ENCODE measurements around the gene HEATR1.
"Not testable (repeated sequence)": the region's sequence is repeated elsewhere in the genome, so short reads cannot be mapped to it uniquely, and the experiment has no call there.

Gene HEATR1

GRCh38 chr1:236580404-236580803 is 23.9 kb downstream of the HEATR1 start:
- H3K36me3 ChIP-seq (ENCODE audit: control insufficient read depth, insufficient read depth, low read length), result peaks cover 92% of the 10 kb centered on the region
- not testable (repeated sequence) for H3K4me1 ChIP-seq (ENCODE audit: control insufficient read depth, insufficient read depth, low read length); H3K27ac ChIP-seq (ENCODE audit: low read depth, low read length); H3K9ac ChIP-seq (ENCODE audit: low read depth, low read length); H3K9me3 ChIP-seq (ENCODE audit: control insufficient read depth, insufficient read depth, low read length); H3K27me3 ChIP-seq (ENCODE audit: control insufficient read depth, insufficient read depth, low read length); H3K4me3 ChIP-seq (ENCODE audit: low read depth, low read length)

GRCh38 chr1:236578661-236579060 is 25.7 kb downstream of the HEATR1 start:
- Histone ChIP-seq H3K36me3 (ENCODE audit: control insufficient read depth, insufficient read depth, low read length) (peaks cover 92% of the 10 kb centered on the region), H3K9ac (ENCODE audit: low read depth, low read length) (no peak overlapping the region), H3K9me3 (ENCODE audit: control insufficient read depth, insufficient read depth, low read length) (no peaks in the 10 kb centered on the region), H3K27ac (ENCODE audit: low read depth, low read length) (no peak overlapping the region), H3K4me1 (ENCODE audit: control insufficient read depth, insufficient read depth, low read length) (no peaks in the 10 kb centered on the region), H3K4me3 (ENCODE audit: low read depth, low read length) (no peak overlapping the region), H3K27me3 (ENCODE audit: control insufficient read depth, insufficient read depth, low read length) (no peaks in the 10 kb centered on the region)

DNA sequence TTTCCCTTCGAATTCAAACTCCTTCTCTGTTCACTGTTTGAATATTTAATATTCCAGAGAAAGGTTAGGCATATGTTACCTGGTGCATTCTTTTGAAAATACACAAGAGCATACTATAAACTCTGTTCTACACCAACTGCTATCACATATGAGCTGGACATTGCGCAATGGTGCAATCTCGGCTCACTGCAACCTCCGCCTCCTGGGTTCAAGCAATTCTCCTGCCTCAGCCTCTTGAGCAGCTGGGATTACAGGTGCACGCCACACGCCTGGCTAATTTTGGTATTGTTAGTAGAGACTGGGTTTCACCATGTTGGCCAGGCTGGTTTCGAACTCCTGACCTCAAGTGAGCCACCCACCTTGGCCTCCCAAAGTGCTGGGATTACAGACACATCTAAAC is 27.3 kb downstream of the HEATR1 start:
- H3K9ac ChIP-seq (ENCODE audit: low read depth, low read length); H3K27me3 ChIP-seq (ENCODE audit: control insufficient read depth, insufficient read depth, low read length); H3K27ac ChIP-seq (ENCODE audit: low read depth, low read length); H3K4me1 ChIP-seq (ENCODE audit: control insufficient read depth, insufficient read depth, low read length); H3K4me3 ChIP-seq (ENCODE audit: low read depth, low read length); H3K9me3 ChIP-seq (ENCODE audit: control insufficient read depth, insufficient read depth, low read length): not testable (repeated sequence)
- peaks cover 94% of the 10 kb centered on the region for H3K36me3 ChIP-seq (ENCODE audit: control insufficient read depth, insufficient read depth, low read length)

- Histone ChIP-seq H3K4me3 (ENCODE audit: low read depth, low read length) (no peak overlapping the region), H3K9me3 (ENCODE audit: control insufficient read depth, insufficient read depth, low read length) (no peaks in the 10 kb centered on the region), H3K4me1 (ENCODE audit: control insufficient read depth, insufficient read depth, low read length) (no peaks in the 10 kb centered on the region), H3K27ac (ENCODE audit: low read depth, low read length) (no peak overlapping the region), H3K27me3 (ENCODE audit: control insufficient read depth, insufficient read depth, low read length) (no peaks in the 10 kb centered on the region), H3K36me3 (ENCODE audit: control insufficient read depth, insufficient read depth, low read length) (peaks cover 96% of the 10 kb centered on the region), H3K9ac (ENCODE audit: low read depth, low read length) (no peak overlapping the region)
Observed at GRCh38 chr1:236576004-236576403, 28.3 kb downstream of the HEATR1 start.

DNA sequence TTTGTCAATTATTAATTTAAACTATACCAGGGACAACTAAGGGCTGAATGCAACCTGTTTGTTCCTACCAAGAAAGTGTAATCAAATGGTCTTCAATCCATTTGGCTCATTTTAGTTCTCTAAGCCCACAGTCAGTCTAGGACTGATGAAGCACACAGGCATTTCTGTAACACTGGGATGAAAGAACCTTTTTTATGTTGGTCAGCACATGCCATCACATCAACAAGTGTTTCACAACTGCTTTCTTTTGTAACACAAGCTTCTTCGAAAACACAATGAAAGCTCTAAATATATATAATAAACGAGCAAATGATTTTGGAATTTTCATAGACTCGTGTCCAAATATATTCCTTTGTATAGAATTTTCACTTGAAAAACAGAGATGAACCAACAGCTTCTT is 28.8 kb downstream of the HEATR1 start:
- Histone ChIP-seq H3K4me1 (ENCODE audit: control insufficient read depth, insufficient read depth, low read length) (no peaks in the 10 kb centered on the region), H3K9me3 (ENCODE audit: control insufficient read depth, insufficient read depth, low read length) (no peaks in the 10 kb centered on the region), H3K36me3 (ENCODE audit: control insufficient read depth, insufficient read depth, low read length) (peaks cover 97% of the 10 kb centered on the region), H3K27ac (ENCODE audit: low read depth, low read length) (no peak overlapping the region), H3K9ac (ENCODE audit: low read depth, low read length) (no peak overlapping the region), H3K4me3 (ENCODE audit: low read depth, low read length) (no peak overlapping the region), H3K27me3 (ENCODE audit: control insufficient read depth, insufficient read depth, low read length) (no peaks in the 10 kb centered on the region)

DNA sequence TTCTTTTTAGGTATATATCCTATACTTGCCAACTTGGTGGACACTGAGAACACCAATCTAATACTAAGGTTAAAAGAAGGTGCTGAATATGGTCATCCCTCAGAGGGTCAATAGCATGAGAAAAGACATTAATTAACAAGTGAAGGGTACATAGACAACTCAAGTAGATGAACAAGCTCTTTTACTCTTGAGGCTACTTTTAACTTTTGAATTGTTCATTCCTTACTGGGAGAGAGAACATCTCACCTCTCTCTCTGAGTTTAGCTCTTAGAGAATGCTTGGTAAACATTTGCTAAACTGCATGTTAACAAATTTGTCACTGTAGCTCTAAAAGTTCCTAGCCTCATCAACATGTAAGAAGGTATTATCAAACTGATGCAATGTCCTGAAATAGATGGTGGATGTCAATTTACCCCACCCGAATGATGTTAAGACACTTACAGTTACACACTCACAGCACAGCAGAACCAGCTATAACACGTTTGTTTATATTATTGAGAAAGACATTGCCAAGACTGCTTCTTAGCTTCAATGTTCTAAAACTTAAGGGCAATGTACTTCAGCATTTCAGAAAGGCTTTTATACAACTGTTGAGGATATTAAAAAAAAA is 35.9 kb downstream of the HEATR1 start:
- no peaks in the 10 kb centered on the region for H3K4me1 ChIP-seq (ENCODE audit: control insufficient read depth, insufficient read depth, low read length)
- H3K27ac ChIP-seq (ENCODE audit: low read depth, low read length), result no peak overlapping the region
- no peak overlapping the region for H3K9ac ChIP-seq (ENCODE audit: low read depth, low read length)
- no peak overlapping the region for H3K4me3 ChIP-seq (ENCODE audit: low read depth, low read length)
- peaks cover 99% of the 10 kb centered on the region for H3K36me3 ChIP-seq (ENCODE audit: control insufficient read depth, insufficient read depth, low read length)
- H3K27me3 ChIP-seq (ENCODE audit: control insufficient read depth, insufficient read depth, low read length), result no peaks in the 10 kb centered on the region
- no peaks in the 10 kb centered on the region for H3K9me3 ChIP-seq (ENCODE audit: control insufficient read depth, insufficient read depth, low read length)

- peaks cover 98% of the 10 kb centered on the region for H3K36me3 ChIP-seq (ENCODE audit: control insufficient read depth, insufficient read depth, low read length)
- no peaks in the 10 kb centered on the region for H3K4me1 ChIP-seq (ENCODE audit: control insufficient read depth, insufficient read depth, low read length)
- no peak overlapping the region for H3K4me3 ChIP-seq (ENCODE audit: low read depth, low read length)
- no peak overlapping the region for H3K9ac ChIP-seq (ENCODE audit: low read depth, low read length)
- no peak overlapping the region for H3K27ac ChIP-seq (ENCODE audit: low read depth, low read length)
- H3K27me3 ChIP-seq (ENCODE audit: control insufficient read depth, insufficient read depth, low read length), result no peaks in the 10 kb centered on the region
- no peaks in the 10 kb centered on the region for H3K9me3 ChIP-seq (ENCODE audit: control insufficient read depth, insufficient read depth, low read length)
Observed at GRCh38 chr1:236565530-236565929, 38.8 kb downstream of the HEATR1 start.

GRCh38 chr1:236561976-236562375 is 42.3 kb downstream of the HEATR1 start:
- Histone ChIP-seq H3K27ac (ENCODE audit: low read depth, low read length) (no peak overlapping the region), H3K36me3 (ENCODE audit: control insufficient read depth, insufficient read depth, low read length) (peaks cover 99% of the 10 kb centered on the region), H3K27me3 (ENCODE audit: control insufficient read depth, insufficient read depth, low read length) (no peaks in the 10 kb centered on the region), H3K9me3 (ENCODE audit: control insufficient read depth, insufficient read depth, low read length) (no peaks in the 10 kb centered on the region), H3K4me3 (ENCODE audit: low read depth, low read length) (no peak overlapping the region), H3K4me1 (ENCODE audit: control insufficient read depth, insufficient read depth, low read length) (no peaks in the 10 kb centered on the region), H3K9ac (ENCODE audit: low read depth, low read length) (no peak overlapping the region)

- H3K4me3 ChIP-seq (ENCODE audit: low read depth, low read length), result no peak overlapping the region
- peaks cover 99% of the 10 kb centered on the region for H3K36me3 ChIP-seq (ENCODE audit: control insufficient read depth, insufficient read depth, low read length)
- H3K27ac ChIP-seq (ENCODE audit: low read depth, low read length), result no peak overlapping the region
- no peak overlapping the region for H3K9ac ChIP-seq (ENCODE audit: low read depth, low read length)
- no peaks in the 10 kb centered on the region for H3K27me3 ChIP-seq (ENCODE audit: control insufficient read depth, insufficient read depth, low read length)
- no peaks in the 10 kb centered on the region for H3K4me1 ChIP-seq (ENCODE audit: control insufficient read depth, insufficient read depth, low read length)
- no peaks in the 10 kb centered on the region for H3K9me3 ChIP-seq (ENCODE audit: control insufficient read depth, insufficient read depth, low read length)
Observed at GRCh38 chr1:236560213-236560771, 44.0 kb downstream of the HEATR1 start.

- H3K4me3 ChIP-seq (ENCODE audit: low read depth, low read length), result no peak overlapping the region
- H3K9me3 ChIP-seq (ENCODE audit: control insufficient read depth, insufficient read depth, low read length), result no peaks in the 10 kb centered on the region
- peaks cover 98% of the 10 kb centered on the region for H3K36me3 ChIP-seq (ENCODE audit: control insufficient read depth, insufficient read depth, low read length)
- H3K4me1 ChIP-seq (ENCODE audit: control insufficient read depth, insufficient read depth, low read length), result no peaks in the 10 kb centered on the region
- H3K9ac ChIP-seq (ENCODE audit: low read depth, low read length), result no peak overlapping the region
- H3K27me3 ChIP-seq (ENCODE audit: control insufficient read depth, insufficient read depth, low read length), result no peaks in the 10 kb centered on the region
- H3K27ac ChIP-seq (ENCODE audit: low read depth, low read length), result no peak overlapping the region
Observed at GRCh38 chr1:236558846-236559245, 45.5 kb downstream of the HEATR1 start.

DNA sequence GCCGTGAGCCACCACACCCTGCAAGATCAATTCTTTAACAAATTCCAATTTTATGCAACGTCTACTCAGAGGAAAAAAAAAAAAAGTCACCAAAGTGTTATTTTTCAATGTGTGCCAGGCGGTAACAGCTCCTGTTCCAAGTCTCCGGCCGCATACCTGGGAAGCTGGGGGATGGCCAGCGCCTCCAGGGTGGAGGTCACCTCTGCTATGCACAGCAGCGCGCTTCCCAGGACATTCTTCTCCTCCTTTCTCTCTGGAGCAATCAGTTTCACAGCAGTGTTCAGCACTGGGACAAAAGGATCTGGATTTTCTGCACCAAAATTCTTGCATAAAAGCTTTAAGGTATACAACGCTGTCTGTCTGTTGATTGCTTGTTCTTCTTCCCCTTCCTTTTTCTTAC is 46.2 kb downstream of the HEATR1 start:
- no peak overlapping the region for H3K4me3 ChIP-seq (ENCODE audit: low read depth, low read length)
- no peaks in the 10 kb centered on the region for H3K27me3 ChIP-seq (ENCODE audit: control insufficient read depth, insufficient read depth, low read length)
- H3K4me1 ChIP-seq (ENCODE audit: control insufficient read depth, insufficient read depth, low read length), result no peaks in the 10 kb centered on the region
- no peak overlapping the region for H3K9ac ChIP-seq (ENCODE audit: low read depth, low read length)
- H3K9me3 ChIP-seq (ENCODE audit: control insufficient read depth, insufficient read depth, low read length), result no peaks in the 10 kb centered on the region
- H3K36me3 ChIP-seq (ENCODE audit: control insufficient read depth, insufficient read depth, low read length), result peaks cover 98% of the 10 kb centered on the region
- H3K27ac ChIP-seq (ENCODE audit: low read depth, low read length), result no peak overlapping the region
